GM19467 (cell line): Measurements from ENCODE around the gene NFATC2.
A peak's percentile ranks its signal among the peaks of the same experiment; 100 is the strongest.

Experiments used
- ATAC-seq: cut with Tn5 transposase; IDR thresholded peaks from one replicate; pipeline ENCODE4 v1.9.1; 2021; ENCODE audit warnings: mild to moderate bottlenecking, moderate library complexity; ENCODE audit not compliant: unreplicated experiment

Gene NFATC2

GRCh38 chr20:51419231-51419630, 123.3 kb downstream of the NFATC2 start:
- ATAC-seq: no peak

- no peak for ATAC-seq
Observed at GRCh38 chr20:51418137-51418529, 124.4 kb downstream of the NFATC2 start.

DNA sequence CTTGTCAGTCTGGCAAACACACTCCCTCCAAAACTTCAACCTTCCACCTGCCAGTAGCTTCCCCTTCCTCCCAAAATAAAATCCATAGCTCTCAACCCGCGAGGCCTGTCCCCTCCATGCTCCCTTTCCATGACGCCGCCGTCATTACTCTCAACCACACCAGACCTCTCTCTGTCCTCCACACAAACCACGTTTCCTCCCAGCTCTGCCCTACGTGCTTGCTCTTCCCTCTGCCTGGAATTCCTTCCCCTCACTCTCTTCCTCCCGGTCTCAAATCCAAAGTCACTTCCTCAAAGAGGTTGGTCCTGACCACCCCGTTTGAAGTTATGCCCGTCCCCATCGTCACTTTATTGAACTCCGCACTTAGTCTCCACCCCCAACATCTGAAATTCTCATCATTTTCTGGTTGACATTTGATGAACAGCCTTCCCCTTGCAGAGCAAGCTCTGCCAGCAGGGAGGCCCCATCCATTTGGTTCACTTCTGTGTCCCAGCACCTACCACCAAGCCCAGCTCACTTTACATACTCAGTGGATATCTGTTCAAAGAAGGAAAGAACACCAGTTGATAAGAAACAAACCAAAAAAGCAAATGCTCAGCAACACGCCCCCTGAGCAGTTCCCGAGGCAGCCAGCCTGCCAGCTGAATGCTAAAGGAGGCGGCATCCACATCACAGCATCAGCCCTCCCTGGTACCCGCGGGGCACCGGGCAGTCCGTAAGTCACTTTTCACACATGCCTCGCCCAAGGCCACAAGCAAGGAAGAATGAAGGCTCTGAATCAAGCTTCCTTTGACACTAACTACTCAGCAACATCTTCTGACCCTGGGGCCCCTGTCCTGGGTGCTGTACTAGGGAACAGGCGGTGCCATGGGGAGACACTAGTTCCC, 125.0 kb downstream of the NFATC2 start:
- no peak for ATAC-seq

DNA sequence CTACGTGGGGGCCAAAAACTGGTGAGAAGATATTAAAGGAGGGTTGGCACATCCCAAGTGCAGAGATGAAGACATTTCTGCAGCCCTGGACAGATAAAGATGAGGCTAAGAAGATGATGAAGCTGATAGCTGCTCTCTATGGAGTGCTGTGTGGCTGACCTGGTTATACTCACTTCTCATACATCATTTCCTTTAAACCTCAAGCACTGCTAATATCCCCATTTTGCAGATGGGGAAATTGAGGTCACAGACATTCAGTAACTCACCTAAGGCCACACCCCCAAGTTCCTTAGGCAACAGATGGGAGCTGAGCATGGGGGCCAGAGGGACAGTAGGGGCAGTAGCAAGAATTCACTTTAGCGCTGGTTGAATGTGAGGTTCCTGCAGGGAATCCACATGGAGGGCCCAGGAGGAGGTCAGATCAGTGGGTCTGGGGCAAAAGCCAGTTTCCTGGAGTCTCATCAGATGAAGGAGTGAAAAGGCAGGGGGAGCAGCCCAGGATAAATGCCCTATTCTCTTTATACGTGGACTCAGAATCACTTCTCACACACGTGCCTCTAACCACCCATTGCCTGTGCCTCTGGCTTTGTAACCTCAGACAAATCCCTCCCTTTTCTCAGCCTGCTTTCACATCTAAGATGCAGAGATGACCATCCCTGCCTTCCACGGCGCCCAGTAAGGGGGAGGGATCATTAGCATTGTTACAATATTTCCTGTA, 125.8 kb downstream of the NFATC2 start:
- no peak for ATAC-seq

DNA sequence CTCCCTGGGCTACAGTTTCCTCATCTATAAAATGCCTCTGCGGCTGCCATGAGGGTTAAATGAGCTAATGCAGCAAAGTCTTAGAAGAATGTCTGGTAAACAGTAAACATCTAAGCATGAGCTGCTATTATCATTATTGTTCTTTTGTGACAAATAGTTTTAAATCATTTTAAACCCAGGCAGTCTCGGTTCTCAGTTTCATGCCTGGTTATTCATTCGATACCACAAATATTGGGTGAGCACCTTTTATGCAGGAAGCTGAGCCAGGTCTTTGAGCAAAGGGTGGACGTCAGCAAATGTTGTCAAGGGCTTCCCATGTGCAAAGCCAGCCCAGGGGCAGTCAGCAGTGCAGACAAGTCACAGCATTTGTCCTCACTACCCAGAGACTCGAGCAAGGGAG, 128.7 kb downstream of the NFATC2 start:
- ATAC-seq: no peak

DNA sequence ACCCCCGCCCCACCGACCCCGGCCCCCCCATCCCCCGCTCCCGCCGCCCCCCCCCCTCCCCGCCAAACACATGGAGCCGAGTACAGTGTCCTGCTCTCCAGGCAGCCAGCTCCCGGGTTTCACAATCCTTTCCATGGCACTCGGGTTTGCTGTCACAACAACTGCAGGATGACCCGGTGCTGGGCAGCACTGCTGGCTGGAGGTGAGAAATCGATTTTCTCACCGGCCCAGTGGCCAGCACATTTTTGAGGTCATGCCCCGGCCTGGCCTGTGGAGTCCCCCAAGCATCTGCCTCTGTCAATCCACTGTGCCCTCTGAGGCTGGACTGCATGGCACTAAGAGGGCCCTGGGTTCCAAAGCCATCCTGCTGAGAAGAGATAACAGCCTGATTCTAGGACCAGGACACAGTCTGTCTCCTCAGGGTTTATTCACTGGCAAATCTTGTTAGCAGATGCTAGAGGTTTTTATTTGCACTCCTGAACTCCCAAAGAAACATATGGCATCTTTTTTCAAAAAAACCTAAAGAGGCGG, 129.5 kb downstream of the NFATC2 start:
- ATAC-seq: no peak

DNA sequence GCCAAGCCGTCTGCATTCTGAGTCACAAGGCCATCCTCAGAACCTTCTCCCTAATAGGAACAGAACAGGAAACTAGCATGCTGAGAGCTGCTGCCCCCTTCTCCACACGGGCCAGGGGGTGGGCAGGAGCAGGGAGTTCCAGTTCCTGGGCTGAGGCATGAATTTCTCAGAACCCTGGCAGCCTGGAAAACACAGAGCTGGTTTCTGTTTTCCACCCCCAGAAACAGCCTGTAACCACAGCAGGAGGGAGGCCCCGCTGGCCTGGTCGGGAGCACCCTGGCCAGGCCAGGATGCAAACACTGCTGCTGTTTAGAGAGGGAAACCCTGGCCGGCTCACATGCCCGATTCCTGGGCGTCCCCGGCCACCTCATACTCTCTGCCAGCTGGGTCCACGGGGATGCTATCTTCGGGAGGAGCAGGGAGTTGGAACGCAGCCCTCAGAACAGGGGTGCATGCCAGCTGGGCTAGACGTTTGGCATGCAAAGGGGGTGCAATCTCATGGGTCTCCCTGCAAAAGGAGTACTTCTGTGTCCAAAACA, 130.1 kb downstream of the NFATC2 start:
- ATAC-seq: no peak

DNA sequence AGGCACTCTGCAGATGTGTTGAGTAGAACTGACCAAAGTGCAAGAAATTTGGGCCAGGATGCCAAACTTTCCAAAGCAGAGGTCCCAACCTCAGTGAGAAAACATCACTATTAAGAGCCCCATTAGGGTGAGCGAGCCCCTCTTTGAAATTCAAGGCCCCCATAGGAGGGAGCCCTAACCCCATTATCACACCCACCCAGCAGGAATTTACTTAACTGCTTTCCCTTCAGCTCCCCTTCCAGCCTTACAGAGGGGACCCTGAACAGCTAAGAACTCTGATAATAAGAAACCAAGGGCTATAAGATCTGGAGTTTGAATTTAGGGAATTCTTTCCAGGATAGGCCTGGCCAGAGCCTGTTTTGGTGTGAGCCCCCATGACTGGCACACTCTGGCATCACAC, 130.6 kb downstream of the NFATC2 start:
- ATAC-seq: no peak

DNA sequence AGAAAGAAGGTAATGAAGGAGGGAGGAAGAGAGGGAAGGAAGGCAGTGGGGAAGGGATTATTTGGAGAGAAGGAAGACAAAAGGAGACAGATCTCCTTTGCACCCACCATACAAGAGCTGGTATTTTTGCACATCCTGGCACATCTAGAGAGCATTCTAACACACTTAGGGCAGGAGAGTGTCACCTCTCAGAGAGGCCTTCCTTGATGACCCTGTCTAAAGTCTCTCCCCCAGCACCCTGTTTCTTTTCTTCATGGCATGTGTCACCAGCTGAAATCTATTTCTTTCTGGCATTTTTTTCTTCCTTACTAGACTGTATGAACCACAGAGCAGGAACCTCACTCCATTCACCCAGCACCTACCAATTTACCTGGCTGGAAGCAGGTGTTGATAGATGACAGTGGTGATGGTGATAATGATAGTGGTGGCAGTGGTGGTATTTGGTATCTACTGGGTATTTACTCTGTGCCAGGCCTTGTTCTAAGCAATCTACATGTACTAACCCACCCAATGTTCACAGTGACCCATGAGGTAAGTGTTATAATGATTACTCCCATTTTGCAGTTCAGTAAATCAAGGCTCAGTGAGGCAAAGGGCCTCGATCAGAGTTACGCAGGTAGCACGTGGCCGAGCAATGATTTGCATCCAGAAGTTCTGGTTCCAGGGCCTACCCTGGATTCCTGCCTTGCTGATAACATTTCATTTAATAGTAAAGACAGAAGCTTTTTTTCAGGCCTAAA, 131.8 kb downstream of the NFATC2 start:
- ATAC-seq: no peak

GRCh38 chr20:51409192-51409880, 133.2 kb downstream of the NFATC2 start:
- no peak for ATAC-seq

- ATAC-seq: peak; percentile 78
Observed at GRCh38 chr20:51404297-51405060, 138.0 kb downstream of the NFATC2 start.

DNA sequence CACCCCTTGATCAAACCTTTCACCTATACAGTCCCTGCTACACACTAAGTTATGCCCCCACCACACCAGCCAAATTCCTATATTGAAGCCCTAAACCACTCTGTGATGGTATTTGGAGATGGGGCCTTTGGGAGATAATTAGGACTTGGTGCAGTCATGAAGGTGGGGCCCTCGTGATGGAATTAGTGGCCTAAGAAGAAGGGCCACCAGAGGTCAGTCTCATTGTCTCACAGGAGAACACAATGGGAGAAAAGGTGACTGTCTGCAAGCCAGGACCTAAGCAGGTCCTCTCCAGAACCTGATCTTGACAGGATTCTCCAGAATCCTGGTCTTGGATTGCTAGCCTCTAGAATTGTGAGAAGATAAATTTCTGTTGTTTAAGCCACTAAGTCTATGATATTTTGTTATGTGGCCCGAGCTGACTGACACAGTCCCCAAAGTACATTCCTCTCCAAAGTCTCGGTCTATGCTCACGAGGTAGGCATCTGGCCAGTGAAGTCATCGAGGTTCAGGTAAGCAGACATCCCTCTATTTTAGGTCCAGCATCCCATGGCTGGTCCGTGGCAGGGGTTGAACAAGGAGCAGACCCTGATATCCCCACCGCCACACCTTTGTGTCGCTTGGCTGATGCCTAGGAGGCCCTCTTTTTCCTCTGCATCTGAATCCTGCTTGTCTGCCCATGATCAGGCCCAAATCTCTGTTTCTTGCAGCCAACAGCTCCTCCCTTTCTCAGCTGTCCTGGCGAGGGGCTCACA, 138.9 kb downstream of the NFATC2 start:
- ATAC-seq: no peak

DNA sequence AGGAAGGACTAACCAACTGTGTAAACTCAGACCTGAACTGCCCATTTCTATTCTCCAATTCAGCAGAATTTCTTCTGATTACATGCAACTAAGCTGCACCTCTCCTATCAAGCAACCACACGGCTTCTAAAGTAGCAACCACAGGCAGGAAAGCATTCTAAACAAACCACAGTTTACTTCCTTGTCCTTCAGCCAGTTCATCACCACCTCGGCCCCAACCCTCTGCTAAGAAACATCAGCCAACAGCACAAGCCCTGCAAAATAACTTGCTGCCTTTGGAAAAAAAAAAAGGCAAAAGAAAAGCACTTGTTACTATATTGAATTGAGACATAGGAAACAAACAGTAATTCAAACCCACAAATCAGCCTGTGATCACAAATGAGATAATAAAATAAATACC, 140.3 kb downstream of the NFATC2 start:
- ATAC-seq: no peak

GRCh38 chr20:51401496-51401895, 141.0 kb downstream of the NFATC2 start:
- no peak for ATAC-seq

DNA sequence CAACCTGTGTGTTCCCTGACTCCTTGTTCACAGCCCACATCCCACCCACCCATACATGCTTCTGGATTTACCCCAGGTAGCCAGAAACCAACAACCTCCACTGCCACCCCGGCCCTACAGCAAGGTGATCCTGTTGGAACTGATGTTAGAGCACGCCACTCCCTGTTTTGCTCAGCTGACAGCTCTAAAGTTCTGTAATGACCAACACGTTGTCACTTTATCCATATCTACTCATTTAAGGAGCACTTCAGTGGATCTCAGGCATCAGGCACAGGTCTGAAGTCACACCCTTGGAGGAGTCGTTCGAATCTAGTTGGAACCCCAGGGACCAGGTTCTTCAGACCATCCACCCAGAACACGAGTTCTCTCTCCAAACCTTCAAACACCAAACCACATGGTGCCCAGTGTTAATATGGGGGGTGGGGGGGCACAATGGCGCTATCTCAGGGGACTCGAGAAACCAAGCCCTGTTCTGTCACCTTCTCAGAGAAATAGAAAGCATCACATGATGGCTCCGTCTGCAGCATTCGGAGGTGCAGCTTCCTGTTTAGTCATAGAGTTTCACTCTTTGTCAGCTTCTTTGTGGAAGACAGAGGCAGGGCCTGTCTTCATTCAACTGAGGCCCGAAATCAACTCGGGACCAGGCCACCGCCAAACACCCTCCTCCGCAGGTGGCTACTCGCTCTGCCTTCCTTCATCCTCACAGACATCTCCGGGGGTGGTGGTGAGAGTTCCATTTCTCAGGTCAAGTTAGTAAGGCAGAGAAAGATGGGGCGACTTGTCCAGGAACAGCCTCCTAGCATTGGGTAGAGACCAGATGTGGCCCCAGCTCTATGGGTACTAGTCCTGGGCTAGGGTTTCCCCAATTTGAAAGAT, 142.2 kb downstream of the NFATC2 start:
- peak; percentile 56 for ATAC-seq

GRCh38 chr20:51399006-51399890, 143.3 kb downstream of the NFATC2 start:
- ATAC-seq: no peak

DNA sequence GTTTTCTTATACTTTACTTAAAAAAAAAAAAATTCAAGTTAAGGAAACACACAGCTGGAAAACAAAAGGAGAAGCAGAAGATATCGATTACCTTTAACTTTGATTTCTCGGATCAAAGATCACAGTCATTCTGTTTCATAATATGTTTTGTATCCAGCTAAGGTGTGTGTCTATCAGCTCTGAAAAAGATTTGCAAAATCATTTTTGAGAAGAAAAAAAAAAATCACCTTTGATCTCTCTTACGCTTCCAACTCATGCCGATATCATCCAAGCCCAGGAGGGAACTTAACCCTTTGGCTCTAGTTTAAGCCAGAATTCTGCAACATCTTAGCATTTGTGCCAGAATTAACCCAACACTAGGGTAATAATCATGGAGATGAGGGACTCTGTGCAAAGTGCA, 144.0 kb downstream of the NFATC2 start:
- no peak for ATAC-seq
